OCI-LY7 (cell line): ENCODE data around the gene PDE6D.

Source experiments
- CTCF ChIP-seq: fragments of 200-600 bp; sonication (generic); conservative IDR thresholded peaks from 2 replicates; pipeline ENCODE4 v1.5.1; 2014; ENCODE audit warnings: mild to moderate bottlenecking, antibody characterized with exemption, low read length, moderate library complexity, mixed read lengths
- EZH2phosphoT487 ChIP-seq: fragments of 200-600 bp; sonication (generic); IDR thresholded peaks from 2 replicates; pipeline ENCODE4 v1.6.1; 2018; ENCODE audit warnings: low read depth, borderline replicate concordance, mild to moderate bottlenecking, mixed run types, antibody characterized with exemption, low read length, moderate library complexity, mixed read lengths

- TF ChIP-seq CTCF (no peak), EZH2phosphoT487 (no peak)
Measured at GRCh38 chr2:231769170-231770136, 11.6 kb downstream of the PDE6D start.
